Right atrium auricular region (tissue), 2 donors: Measurements from ENCODE around the gene FH. TPM values are rescaled to one million over a fixed set of nuclear protein-coding genes. Genes with fewer than 3 reads are reported as not detected.

Source experiments
- DNase-seq: peaks from one replicate; pipeline ENCODE4 v3.0.0-alpha.2; 2019; ENCODE audit warnings: low spot score
- H3K27ac ChIP-seq, 2 donors: fragments of 200-600 bp; sonication (generic); 1 replicate in 1 of 2; 2 replicates in 1 of 2; pipeline ENCODE4 v1.5.1; 2016 to 2019
- H3K27me3 ChIP-seq, 2 donors: fragments of 200-600 bp; sonication (generic); one replicate each; pipeline versions ENCODE4 v1.5.1 to v1.6.0; 2017 to 2019
- H3K36me3 ChIP-seq: fragments of 200-600 bp; sonication (generic); one replicate; pipeline ENCODE4 v1.5.1; 2016
- H3K4me1 ChIP-seq, 2 donors: fragments of 200-600 bp; sonication (generic); one replicate each; pipeline versions ENCODE4 v1.5.1 to v1.6.0; 2017 to 2019
- H3K4me3 ChIP-seq, 2 donors: fragments of 200-600 bp; sonication (generic); 1 replicate in 1 of 2; 2 replicates in 1 of 2; pipeline ENCODE4 v1.5.1; 2017 to 2019; ENCODE audit warnings: mild to moderate bottlenecking in 1 of 2, moderate library complexity in 1 of 2
- H3K9me3 ChIP-seq, 2 donors: fragments of 200-600 bp; sonication (generic); one replicate each; pipeline ENCODE4 v1.5.1; 2019
- CTCF ChIP-seq, 2 donors: fragments of 200-600 bp; sonication (generic); IDR thresholded peaks; one replicate each; pipeline ENCODE4 v1.5.1; 2019; ENCODE audit warnings: antibody characterized with exemption in 2 of 2
- total RNA-seq, 2 donors: library from RNA; depleted of rRNA; stranded (reverse); fragments of >200 nt; gene quantifications; one replicate each; pipeline ENCODE4 v1.1.0, GENCODE V29; 2016

Gene FH
- total RNA-seq, 2 donors from 2014 or later = 104 to 170 TPM

GRCh38 chr1:241520080-241520465, 518 bp upstream of the FH start:
- H3K27ac ChIP-seq = peak overlapping the region; percentile 85 to 97

GRCh38 chr1:241518476-241519307, 863 bp downstream of the FH start:
- no peaks in the 10 kb centered on the region for H3K9me3 ChIP-seq
- H3K4me1 ChIP-seq = peaks cover 0 to 22% of the 10 kb centered on the region in 2 donors
- no peak for TF ChIP-seq CTCF (IDR thresholded peaks at IDR 0.05)
- H3K27me3 ChIP-seq = no peaks in the 10 kb centered on the region
- peak overlapping the region; percentile 85 to 97 for H3K27ac ChIP-seq
- peaks cover 4% of the 10 kb centered on the region for H3K36me3 ChIP-seq
- DNase-seq = no peak
- peak overlapping the region; percentile 77 to 92 for H3K4me3 ChIP-seq

More at GRCh38 chr1:241520080-241520465, 518 bp upstream of the FH start:
- no peak for TF ChIP-seq CTCF (IDR thresholded peaks at IDR 0.05)
- Histone ChIP-seq H3K9me3 (no peaks in the 10 kb centered on the region), H3K4me1 (peaks cover 0 to 22% of the 10 kb centered on the region in 2 donors), H3K36me3 (peaks cover 4% of the 10 kb centered on the region), H3K27me3 (no peaks in the 10 kb centered on the region), H3K4me3 (peak overlapping the region; percentile 77 to 92)
- DNase-seq = no peak

- Histone ChIP-seq H3K27ac (no peak overlapping the region), H3K36me3 (peaks cover 41% of the 10 kb centered on the region), H3K9me3 (no peaks in the 10 kb centered on the region), H3K4me1 (peaks cover 0 to 14% of the 10 kb centered on the region in 2 donors), H3K4me3 (no peak overlapping the region), H3K27me3 (no peaks in the 10 kb centered on the region)
- no peak for TF ChIP-seq CTCF (IDR thresholded peaks at IDR 0.05)
- DNase-seq = no peak
Measured at GRCh38 chr1:241513378-241513777, 6.2 kb downstream of the FH start.

GRCh38 chr1:241507189-241507863, 12.2 kb downstream of the FH start:
- Histone ChIP-seq H3K4me1 (no peaks in the 10 kb centered on the region), H3K9me3 (no peaks in the 10 kb centered on the region), H3K4me3 (no peak overlapping the region), H3K36me3 (peaks cover 88% of the 10 kb centered on the region), H3K27me3 (no peaks in the 10 kb centered on the region), H3K27ac (no peak overlapping the region)
- TF ChIP-seq CTCF (IDR thresholded peaks at IDR 0.05) = no peak
- DNase-seq = no peak

- Histone ChIP-seq H3K4me1 (no peaks in the 10 kb centered on the region), H3K9me3 (no peaks in the 10 kb centered on the region), H3K27me3 (no peaks in the 10 kb centered on the region), H3K4me3 (no peak overlapping the region), H3K36me3 (peaks cover 70% of the 10 kb centered on the region), H3K27ac (no peak overlapping the region)
- TF ChIP-seq CTCF (IDR thresholded peaks at IDR 0.05) = no peak
- DNase-seq = no peak
Measured at GRCh38 chr1:241503444-241503843, 16.1 kb downstream of the FH start.
